DMS79 (cell line): ENCODE results near the gene ZNF831.

Experiments used
- DNase-seq: peaks from one replicate; lab custom pipeline; 2025; lab: John Stamatoyannopoulos, UW

ZNF831 gene

DNA sequence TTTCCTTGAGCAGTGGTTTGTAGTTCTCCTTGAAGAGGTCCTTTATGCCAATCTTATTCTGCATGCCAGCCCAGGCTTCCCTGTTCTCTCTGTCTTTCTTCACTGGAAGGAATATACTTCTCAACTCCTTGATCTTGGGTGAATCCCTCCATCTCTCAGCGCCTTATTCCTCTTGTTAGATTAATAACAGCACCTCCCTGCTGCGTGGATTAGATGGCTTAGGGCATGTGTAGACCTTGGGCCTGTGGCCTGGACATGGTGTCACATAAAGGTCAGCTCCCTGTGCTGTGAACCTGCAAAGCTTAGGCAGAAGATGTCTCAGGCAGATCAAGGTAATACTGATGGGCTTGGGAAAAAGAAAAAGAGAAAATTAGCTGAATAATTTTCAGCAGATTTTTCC lies 18.3 kb downstream of the ZNF831 start:
- no peak for DNase-seq

- no peak for DNase-seq
Measured at GRCh38 chr20:59182401-59183044, 18.9 kb downstream of the ZNF831 start.

DNA sequence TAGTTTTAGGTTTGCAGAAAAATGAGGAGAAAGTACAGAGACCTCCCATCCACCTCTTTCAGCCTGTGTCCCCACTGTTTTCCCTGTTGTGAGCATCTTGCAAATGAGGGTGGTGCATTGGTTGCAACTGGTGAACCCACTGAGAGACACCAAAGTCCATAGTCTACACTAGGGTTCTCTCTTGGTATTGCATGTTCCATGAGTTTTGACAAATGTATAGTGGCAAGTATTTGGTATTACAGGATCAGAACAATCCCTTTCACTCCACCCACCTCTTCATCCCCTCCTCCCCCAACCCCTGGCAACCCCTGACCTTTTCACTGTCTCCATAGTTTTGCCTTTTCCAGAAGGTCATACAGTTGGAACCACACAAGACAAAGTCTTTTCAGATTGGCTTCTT lies 20.1 kb downstream of the ZNF831 start:
- DNase-seq: no peak

DNA sequence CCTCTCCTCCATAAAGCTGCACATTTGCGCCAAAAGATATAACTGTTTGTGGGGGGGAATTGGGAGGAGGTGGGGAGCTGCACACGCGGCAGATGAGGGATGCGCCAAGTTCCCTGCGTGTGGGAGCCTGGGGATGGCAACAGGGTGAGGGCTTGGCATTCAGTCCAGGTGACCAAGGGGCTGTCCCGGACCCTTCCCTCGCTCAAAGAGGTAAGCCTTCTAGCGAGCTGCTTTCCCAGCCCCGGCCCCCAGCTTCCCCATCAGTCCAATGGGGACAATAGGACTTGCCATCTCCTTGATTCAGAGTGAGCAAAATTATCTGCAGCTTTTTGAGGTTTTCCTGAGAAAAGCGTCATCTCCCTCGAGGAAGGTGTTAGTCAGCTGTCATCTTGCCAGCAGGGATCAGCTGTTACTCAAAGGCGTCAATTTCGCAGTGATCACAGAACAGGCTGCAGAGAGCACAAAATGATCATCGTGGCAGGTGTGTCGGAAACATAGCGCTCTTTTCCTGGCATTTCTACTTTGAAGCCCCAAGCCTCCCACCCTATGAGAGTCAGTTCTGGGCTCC lies 21.3 kb downstream of the ZNF831 start:
- DNase-seq: no peak

DNA sequence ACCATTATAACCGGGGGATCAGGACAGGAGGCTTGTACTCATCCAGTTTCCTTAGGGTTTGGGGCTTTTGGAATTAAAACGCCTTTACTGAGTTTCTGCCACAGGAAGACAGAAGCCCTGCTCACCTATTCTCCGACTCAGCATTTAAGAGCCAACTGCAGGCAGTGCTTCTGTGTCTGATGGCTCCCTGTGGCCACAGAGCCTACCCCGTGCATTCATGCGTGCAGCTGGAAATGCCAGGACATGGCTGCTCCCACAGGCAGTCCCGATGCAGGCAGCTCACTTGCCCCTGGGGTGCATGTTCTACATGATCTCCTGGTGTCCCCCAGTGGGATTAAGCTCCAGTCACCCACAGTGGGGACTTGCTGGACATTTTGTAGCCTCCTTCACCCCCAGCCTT lies 22.2 kb downstream of the ZNF831 start:
- DNase-seq: no peak

DNA sequence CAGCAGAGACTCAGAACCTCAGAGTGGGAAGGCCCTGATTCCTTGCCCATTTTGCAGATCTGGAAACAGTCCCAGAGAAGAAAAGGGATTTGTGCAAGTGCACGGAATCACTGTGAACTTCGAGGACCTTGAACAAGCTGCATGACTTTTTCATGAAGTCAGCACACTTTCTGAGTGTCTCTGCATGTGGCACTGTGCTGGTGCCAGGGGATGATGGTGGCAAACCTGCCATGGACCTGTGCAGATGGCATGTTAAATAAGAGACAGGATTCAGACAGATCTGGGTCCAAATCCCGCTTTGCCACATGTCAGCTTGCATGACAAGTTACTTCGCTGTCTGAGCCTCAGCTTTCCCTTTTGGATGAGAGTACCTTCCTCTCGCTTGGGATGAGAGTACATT lies 26.8 kb downstream of the ZNF831 start:
- DNase-seq: no peak

- DNase-seq: no peak
Measured at GRCh38 chr20:59191036-59191755, 27.6 kb downstream of the ZNF831 start.

DNA sequence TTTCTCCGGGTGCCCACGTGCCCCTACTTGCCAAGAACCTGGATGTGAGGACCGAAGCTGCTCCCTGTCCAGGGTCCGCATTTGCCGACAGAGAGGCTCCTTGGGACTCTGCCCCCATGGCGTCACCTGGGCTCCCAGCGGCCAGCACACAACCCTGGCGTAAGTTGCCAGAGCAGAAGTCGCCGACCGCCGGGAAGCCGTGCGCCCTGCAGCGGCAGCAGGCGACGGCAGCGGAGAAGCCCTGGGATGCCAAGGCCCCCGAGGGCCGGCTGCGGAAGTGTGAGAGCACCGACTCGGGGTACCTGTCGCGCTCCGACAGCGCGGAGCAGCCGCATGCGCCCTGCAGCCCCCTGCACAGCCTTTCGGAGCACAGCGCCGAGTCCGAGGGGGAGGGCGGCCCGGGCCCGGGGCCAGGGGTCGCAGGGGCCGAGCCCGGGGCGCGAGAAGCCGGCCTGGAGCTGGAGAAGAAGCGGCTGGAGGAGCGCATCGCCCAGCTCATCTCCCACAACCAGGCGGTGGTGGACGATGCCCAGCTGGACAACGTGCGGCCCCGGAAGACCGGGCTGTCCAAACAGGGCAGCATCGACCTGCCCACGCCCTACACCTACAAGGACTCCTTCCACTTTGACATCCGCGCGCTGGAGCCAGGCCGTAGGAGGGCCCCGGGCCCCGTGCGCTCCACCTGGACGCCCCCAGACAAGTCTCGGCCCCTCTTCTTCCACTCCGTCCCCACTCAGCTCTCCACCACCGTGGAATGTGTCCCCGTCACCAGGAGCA lies 28.3 kb downstream of the ZNF831 start:
- DNase-seq: no peak

- DNase-seq: no peak
Measured at GRCh38 chr20:59192533-59192896, 28.9 kb downstream of the ZNF831 start.

DNA sequence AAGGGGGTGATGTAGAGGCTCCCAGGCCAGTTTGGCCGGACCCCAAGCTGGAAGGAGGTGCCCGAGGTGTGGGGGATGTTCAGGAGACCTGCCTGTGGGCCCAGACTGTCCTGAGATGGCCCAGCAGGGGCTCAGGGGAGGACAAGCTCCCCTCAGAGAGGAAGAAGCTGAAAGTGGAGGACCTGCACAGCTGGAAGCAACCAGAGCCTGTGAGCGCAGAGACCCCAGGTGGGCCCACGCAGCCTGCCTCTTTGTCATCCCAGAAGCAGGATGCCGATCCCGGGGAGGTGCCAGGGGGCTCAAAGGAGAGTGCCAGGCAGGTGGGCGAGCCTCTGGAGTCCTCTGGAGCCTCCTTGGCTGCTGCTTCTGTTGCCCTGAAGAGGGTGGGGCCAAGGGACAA lies 29.7 kb downstream of the ZNF831 start:
- DNase-seq: no peak

- DNase-seq: no peak
Measured at GRCh38 chr20:59194023-59194935, 30.7 kb downstream of the ZNF831 start.

DNA sequence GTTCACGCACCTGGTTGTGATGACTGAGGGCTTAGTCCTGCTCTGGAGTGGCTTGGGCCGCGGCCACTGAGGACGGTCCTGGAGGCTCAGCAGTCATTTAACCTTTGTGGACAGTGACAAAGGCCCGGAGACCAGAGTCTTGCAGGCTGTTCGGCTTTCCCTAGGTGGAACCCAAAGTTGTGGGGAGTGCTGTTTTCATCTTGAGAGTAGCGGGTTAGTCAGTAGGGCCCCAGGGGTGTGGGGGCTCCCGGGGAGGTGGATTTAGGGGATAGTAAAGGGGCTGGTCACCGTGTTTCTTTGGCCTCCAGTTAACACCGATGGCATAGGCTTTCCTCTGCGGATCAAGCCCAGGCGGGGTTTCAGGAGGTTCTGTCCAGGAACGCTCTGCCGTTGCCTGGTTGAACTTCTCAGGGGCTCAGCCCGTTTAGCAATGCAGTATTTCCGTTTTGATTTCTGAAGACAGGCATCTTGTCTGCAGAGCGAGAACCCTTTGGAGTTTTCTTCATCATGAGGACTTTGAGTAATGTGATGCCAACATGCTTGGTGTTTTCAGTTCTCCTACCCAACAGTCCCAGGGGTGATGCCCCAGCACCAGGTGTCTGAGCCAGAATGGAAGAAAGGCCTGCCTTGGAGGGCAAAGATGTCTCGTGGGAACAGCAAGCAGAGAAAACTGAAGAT lies 31.8 kb downstream of the ZNF831 start:
- no peak for DNase-seq

DNA sequence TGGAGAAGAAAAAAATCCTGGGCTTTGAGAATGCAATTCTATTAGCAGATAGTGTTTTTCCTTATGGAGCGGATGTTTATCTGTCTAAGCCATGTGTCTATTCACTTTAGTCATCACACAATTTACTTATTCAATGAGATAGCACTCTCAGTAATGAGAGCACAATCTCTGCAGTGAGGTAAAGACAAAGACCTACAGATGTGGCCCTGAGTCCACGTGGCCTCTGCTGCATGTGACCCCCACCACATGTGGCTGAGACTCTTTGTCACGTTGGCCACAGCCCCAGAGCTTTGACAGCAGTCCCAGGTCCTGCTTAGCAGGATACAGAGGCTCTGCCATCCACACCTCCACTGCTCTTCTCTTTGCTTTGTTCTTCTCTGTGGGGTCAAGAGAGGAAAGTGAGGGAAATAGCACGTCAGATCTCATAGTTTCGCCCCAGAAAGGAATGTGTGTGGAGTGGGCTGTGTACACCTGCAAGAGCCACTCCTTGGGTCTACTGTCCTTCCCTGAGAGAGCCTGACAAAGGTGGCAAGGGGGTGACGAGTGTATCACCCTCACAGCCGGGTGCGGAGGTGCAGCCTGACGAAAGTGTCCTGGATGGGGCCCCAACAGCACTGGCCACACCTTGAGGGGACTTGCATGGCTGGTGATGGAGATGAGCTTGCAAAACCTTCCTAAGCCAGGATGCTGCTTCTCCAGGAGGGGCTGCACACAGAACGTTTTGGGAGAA lies 40.7 kb downstream of the ZNF831 start:
- no peak for DNase-seq

- no peak for DNase-seq
Measured at GRCh38 chr20:59205044-59205443, 41.4 kb downstream of the ZNF831 start.

- peak; percentile 70 for DNase-seq
Measured at GRCh38 chr20:59207235-59207634, 43.6 kb downstream of the ZNF831 start.

- DNase-seq: peak; percentile 46
Measured at GRCh38 chr20:59207742-59208357, 44.2 kb downstream of the ZNF831 start.

GRCh38 chr20:59210186-59210585 lies 46.6 kb downstream of the ZNF831 start:
- DNase-seq: no peak

- no peak for DNase-seq
Measured at GRCh38 chr20:59211208-59211765, 47.7 kb downstream of the ZNF831 start.

GRCh38 chr20:59214073-59214472 lies 50.5 kb downstream of the ZNF831 start:
- no peak for DNase-seq
